Endometrium (tissue), 2 donors: Measurements from ENCODE around the gene LPXN.

Source experiments
- FAIRE-seq: peaks from 2 replicates; lab custom pipeline; 2012; peaks lifted over from hg19 to GRCh38; lab: Jason Lieb, UNC
- donor health status: control.
- donor health status: control.

Gene LPXN

DNA sequence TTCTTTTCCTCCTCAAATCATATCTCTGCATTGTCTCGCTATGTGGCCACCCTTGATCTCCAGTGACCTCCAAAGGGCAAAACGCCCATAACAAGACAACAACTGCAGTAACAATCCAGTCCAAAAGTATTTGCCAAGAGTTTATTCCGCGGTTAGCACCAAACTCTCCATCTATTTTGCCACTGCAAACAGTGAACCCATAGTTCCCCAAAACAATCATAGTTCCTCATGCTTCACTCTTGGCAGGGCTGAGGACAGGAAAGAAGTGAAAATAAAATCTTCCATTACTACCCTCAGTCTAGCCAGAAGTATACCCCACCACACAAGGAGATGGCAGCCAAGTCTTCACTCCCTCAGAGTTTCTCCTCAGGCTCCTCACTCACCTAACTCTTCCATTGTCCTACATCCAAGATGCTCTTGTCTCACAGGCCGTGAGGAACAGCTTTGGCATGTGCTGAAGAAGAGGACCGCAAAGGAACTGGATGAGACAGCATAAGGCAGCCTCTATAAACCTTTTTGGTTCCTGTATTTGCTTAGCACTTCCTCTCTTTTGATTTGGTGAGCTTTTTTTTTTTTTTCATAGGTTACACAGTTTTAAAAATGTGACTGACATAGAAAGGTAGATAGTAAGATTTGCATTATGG is at the start of gene LPXN:
LPXN (minus strand) TSS at position 480 of the 644 bp plus-strand sequence; CDS start at position 396, 84 bp downstream.
- FAIRE-seq: no peak

DNA sequence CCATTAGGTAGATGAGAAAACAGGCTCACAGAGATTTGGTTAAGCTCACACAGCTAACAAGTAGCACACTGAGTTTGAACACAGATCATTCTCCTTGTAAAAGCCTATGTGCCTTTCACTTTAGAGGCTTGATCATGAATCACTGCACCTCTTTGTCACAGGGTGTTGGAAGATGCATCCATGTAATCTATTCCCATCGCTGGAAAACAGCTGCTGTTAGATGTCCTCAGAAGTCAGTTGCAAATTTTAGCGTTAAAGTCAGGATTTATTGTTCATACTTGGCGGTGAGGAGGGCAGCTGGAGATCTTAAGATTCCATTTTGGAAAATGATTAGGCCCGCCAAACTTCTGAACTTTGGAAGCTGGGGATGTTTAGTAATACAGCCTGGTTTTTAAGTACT is 49.4 kb upstream of the LPXN start:
- FAIRE-seq: no peak

DNA sequence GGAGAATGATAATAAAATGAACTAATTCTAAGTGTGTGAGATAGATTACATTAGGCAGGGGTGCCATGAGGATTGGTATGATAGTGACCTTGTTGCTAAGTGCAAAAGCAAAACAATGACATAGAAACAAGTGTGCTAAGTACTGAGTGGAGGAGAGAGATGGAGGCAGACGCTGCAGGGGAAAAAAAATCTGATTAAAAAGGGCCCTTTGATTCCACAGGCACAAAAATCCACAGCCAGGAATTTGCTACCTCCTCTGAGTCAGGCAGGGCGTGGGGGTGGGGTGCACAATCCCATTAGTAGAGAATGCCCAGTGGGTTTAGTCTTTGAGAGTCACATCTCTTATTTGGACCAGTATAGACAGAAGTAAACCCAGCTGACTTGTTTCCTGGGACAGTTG is 46.7 kb upstream of the LPXN start, which contains the start of gene CNTF:
CNTF (plus strand) TSS at position 322 of the 400 bp plus-strand sequence. CDS start 88 bp downstream, outside the sequence.
- no peak for FAIRE-seq

DNA sequence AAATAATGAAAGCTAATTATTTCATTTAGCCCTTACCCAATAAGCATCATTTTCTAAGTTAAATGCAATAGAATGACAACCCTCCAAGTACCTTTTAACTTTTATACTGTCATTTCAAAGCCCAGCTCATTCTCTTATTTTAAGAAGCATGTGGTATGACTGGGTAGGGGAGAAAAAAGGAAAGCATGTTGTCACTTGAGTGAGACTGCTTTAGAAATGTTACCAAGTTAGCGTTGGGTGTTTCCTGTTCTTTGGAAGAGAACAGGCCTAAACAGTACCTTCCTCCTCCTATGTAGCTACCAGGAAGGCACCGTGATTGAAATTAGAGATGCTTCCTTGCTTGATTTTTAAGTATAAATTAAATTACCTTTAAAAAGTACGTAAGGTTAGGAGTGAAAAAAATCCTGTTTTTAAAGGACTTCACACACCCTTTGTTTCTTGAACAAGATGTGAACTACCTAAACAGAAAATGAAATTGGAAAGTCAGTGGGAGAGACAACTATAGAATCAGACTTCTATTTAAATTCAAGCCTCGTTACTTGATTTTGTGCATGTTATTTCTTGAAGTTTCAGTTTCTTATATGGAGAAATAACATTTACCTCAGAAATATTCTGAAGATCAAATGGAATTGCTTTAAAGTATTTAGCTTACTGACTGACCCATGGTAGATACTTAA is 46.1 kb upstream of the LPXN start:
- FAIRE-seq: no peak

DNA sequence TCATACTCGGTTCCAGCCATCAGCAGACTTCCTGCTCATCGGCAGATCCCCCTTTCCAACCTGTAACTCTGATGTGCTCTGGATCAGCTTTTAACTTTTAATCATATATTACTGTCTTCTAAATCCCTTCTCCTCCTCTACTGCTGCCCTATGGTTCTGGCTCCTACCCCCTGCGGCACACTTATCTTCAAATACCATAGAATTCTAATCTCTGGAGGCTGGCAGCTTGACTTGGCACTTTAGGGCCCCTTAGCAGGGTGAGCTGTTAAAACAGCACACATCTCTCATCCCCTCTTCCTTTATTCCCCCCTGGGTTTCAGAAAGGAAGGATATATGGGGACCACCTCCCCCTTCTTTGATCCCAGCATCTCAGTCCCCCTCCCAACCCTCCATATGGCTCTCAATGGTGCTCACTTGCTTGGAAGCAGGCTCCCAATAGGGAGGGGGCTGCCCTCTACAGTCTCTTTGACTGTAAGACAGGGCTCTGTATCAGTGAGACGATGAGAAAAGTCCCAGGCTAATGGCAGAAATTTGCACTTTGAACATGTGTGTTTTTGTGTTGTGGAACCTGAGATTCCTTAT is 42.4 kb upstream of the LPXN start:
- no peak for FAIRE-seq

DNA sequence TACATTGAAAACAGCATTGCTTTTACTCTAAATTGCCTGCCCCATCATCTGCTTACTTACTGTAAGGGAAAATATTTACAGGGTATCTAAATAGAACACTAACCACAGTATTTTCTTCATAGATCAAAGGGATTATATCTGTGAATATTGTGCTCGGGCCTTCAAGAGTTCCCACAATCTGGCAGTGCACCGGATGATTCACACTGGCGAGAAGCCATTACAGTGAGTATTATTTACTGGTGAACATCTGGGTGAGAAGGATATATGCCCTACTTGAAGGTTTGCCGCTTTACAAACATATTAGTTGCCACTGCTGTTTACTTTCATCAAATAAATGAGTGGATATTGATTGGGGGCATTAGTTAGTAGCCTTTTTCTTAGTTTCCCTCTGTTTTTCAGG is 40.9 kb upstream of the LPXN start:
- no peak for FAIRE-seq

DNA sequence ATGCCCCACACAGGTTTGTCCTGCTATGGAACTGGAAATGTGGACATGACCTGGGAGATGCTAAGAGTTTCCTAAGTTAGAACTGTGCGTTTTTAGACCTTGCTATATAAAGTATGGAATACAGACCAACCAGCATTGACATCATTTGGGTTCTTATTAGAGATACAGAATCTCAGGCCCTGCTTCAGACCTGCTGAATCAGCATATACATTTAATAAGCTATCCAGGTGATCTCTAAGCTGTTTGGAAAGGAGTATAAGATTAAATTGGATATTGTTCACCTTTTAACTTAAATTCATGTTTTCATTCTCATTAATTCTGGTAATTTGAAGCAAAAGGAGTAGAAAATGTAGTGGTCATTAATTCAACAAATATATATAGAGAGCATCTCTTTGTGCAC is 39.9 kb upstream of the LPXN start:
- FAIRE-seq: no peak

DNA sequence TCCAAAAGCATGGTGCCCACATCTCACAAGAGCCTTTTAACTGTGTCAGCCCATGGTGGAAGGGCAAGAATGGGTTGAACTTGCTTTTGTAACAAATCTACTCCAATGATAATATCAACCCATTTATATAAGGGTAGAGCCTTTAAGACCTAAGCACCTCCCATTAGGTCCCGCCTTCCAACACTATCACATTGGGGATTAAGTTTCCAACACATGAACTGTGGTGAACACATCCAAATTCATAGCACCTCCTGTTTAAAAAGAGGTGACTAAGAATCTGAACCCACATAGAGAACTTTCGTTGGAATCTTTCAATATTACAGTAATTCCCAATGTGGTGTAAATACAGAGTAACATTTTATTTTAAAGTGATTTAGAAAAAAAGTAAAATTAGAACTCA is 37.6 kb upstream of the LPXN start:
- no peak for FAIRE-seq

DNA sequence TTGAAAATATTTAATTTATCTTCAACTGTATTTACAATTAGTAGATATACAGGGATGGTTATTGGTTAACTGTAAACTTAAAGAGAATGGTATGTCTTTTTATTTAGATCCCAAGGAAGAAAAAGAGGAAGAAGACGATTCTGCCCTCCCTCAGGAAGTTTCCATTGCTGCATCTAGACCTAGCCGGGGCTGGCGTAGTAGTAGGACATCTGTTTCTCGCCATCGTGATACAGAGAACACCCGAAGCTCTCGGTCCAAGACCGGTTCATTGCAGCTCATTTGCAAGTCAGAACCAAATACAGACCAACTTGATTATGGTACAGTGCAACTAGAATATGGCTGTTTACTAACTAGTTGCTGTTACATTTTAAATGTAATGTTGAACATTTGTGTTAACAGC is 34.1 kb upstream of the LPXN start:
- no peak for FAIRE-seq

DNA sequence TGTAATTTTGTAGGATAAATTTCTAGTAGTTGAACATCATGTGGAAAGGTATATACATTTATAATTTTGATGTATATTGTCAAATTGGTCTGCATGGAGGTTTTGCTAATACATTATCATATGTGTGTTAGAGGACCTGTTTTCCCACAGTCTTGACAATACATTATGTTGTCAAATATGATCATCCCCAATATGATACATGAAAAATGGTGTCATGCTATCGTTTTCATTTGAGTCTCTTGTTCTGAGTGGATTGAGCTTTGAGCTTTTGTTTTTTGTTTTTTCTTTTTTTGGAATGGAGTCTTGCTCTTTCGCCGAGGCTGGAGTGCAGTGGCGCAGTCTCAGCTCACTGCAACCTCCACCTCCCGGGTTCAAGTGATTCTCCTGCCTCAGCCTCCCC is 32.7 kb upstream of the LPXN start:
- FAIRE-seq: no peak

DNA sequence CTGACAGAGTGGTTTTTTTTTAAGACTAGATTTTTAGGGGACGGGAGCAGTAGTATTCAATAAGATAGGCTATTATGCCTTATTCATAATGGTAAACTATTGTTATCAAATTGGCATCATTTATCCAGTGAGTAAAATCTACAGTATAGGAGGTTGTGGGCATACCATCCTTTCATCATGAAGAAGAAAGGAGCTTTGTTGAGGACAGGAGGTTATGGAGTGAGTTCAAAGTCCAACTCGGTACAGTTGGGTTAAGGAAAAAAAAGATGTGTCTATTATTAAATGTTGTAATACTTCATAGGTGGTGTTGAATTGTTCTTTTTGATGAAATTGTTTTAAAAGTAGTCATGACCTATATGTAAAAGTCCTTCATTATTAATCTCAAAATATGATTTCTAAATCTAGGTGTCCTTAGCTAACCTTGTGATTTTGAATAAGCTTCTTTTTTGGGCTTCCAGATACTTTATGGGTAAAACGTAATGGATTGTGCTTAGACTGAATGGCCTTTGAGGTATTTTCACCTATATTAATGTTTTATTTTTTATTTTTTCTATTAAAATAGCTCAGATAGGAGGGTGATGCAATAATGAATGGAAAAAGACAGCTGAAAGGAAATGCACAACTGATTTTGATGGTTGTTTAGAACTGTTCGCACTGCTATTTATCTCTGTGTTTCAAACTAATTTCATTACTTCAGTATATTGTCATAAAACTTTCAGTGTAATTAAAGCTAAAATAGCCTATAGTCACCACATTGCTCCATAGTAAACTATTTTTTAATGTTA is 31.5 kb upstream of the LPXN start:
- FAIRE-seq: no peak

DNA sequence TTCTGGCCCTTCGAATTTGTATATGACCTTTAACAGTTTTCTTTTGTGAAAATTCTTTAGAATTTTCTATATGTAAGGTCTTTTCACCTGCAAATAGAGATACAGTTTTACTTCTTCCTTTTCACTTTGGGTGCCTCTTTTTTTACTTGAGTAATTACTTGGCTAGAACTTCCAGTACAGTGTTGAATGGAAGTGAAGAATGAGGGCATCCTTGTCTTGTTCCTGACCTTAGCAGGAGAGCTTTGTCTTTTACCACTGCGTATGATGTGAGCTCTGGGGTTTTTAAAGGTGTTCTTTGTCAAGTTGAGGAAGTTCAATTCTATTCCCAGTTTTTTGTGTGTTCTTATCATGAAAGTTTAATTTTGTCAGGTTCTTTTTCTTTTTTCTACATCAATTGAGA is 24.9 kb upstream of the LPXN start:
- no peak for FAIRE-seq

DNA sequence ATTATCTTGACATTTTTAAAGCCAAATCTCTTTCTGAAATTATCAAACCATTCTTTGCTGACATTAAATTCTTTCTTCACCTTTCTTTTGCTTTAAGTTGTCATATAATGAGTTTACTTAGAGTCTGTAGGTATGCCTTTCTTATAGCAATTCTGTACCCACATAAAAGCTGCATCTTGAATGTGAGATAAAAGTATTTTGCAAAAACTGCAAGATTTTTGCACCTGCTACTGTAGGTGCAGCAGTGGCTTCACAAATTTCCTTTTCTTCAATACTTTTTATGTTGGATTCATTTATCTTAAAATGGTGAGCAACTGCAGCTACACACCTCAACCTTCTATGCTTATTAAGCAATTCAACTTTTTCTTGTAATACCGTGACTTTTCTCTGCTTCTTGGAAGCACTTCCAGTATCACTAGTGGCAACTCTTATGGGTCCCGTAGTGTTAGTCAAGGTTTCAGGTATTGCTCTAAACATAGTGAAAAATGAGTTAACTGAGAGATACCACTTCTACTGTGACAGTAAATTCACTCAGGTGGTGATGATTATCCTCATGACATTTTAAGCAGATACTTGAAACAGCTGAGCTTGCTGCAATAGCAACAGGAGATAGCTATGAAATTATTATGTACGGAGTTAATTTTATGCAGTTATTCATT is 22.0 kb upstream of the LPXN start:
- FAIRE-seq: no peak

DNA sequence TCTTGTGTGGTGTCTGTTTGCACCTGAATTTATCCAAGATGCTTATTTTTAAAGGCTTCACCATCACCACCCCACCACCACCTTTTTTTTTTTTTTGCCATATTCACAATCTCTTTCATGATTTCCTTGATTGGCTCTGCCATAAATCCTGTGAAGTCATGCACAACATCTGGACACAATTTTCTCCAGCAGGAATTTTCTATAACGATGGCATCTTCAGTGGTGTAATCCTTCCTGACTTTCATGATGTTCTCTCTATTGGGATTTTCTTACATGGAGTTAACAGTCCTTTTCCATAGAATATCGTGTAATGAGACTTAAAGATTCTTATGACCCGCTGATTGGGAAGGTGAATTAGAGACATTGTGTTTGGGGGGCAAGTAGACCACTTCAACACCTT is 21.0 kb upstream of the LPXN start:
- no peak for FAIRE-seq

DNA sequence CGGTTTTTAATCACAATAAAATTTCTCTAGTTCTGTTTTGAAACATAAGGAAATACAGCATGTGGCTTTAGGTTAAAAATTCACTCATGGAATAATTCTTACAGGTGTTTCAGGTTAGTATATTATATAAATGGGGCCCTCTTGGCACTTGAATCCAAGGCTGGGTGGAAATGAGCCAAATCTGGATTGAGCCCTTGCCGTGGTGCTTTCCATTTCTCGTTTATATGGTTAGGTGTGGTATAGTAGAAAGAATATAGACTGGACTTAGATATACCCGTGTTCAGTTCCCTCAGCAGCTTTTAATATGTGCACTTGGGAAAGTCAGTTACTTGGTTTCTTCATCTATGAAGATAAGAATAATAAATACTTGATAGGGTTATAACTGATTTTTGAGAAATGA is 19.2 kb upstream of the LPXN start:
- FAIRE-seq: no peak

DNA sequence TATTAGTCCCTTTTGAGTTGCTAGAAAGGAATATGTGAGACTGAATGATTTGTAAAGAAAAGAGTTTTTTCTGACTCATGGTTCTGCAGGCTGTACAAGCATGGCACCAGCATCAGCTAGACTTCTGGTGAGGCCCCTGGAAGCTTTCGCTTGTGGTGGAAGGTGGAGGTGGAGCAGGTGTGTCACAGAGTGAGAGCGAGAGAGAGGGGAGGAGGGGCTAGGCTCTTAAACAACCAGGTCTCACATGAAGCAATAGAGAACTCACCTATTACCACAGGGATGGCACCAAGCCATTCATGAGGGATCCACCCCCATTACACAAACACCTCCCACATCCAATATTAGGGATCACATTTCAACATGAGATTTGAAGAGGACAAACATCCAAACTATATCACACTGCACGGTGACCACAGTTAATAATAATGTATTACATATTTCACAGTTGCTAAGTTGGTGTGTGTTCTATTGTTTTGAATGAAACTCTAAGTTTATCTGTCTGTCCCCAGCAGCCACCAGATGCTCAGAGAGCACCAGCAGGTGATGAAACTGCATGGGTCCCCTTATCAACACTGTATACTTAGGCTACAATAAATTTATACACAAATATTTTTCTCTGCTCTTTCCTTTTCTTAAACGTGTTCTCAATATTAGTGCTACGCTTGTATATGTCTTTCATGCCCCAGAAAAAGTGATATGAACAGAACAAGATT is 17.3 kb upstream of the LPXN start:
- no peak for FAIRE-seq

DNA sequence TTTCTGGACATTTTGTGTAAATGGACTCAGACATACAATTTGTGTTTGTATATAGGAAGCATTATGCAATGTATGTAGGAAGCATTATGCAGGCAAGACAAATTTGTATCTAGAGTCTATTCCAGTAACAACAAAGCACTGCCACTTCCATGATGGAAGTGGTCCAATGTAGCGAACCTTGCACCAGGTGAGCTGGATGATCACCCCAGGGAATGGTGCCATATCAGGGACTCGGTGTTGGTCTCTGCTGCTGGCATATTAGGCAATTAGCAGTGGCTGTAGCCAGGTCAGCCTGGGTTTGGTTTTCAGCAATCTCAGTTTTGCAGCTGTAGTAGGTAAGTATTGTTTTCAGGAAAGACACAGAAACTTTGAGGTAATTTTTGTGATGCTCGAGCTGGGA is 16.0 kb upstream of the LPXN start:
- no peak for FAIRE-seq

DNA sequence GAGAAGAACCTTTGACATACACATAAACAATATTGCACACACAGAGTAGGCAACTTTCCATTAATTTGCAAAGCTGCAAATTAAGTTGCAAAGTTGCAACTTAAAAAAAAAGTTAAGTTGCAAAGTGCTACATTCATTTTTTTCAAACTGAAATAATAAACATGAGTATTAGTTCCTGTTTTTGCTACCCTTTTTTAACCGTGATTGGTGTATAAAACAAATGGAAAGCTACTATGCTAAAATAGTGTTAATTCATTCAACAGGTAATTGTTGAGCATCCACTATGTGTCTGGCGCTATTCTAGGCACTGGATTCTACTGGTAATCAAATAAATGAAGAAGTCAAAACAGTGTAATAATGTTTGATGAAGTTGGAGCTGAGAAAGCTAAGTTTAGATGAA is 11.3 kb upstream of the LPXN start:
- FAIRE-seq: no peak

DNA sequence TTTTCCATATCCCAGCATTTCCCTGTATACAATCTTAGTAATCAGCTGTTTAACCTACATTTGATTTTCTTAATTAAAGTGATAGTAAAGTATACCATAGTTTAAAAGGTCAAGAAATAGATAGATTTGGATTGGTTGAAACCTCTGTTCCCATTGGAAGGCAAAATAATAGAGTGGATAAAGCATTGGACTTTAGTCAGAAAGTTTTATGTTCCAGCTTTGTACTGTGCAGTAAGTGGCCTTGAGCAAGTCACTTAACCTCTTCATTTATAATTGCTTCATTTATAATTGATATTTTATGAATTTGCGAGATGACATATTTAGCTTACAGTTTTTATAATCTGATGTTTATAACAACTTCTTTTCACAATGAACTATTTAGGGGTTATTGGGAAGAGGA is 6.8 kb upstream of the LPXN start:
- no peak for FAIRE-seq

DNA sequence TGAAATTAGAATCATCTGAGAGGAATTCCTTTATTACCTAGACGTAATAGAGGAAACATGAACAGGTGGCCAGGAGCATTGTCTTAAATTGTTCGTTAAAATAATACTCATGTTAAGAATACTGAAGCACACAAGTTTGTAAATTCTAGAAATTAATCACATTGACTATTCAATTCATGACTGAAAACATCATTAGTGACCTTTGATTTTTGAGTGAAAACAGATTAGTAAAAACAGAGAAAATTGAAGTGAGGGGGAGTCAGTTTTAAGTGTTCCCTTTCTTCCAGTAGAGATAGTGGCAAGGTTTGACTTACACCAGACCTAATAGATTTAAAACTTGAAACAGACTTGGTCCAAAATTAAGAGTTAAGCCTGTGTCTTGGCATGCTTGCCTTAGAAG is 4.7 kb upstream of the LPXN start:
- FAIRE-seq: peak; percentile 39

DNA sequence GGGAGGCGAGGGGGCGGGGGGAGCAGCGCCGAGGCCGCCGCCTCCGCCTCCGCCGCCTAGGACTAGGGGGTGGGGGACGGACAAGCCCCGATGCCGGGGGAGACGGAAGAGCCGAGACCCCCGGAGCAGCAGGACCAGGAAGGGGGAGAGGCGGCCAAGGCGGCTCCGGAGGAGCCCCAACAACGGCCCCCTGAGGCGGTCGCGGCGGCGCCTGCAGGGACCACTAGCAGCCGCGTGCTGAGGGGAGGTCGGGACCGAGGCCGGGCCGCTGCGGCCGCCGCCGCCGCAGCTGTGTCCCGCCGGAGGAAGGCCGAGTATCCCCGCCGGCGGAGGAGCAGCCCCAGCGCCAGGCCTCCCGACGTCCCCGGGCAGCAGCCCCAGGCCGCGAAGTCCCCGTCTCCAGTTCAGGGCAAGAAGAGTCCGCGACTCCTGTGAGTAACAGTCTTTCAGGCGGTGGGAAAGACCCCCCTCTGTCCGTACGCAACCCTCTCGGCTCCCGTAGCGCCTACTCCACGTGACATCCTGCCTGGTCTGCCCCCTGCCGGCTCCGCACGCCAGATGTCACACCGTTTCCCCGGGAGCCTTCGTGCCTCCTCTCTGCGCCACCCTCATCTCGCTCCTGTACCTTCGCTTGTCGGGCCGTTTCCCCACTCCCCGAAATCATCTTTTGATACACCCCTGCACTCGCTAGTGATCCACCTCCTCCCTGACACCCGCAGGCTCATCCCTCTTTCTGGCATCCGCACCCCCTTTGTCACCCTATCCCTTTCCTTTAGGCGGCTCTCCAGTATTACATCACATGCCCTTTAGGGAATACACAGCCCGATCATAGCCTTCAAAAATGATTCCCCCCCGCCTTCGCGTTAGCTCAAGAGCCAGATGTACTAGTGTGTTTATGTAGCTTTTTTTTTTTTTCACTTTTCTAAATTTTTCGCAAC is 3.8 kb upstream of the LPXN start:
- FAIRE-seq: no peak
